Gastrocnemius medialis (tissue), 4 donors: ENCODE measurements around the gene HOMEZ. TPM values are rescaled to one million over a fixed set of nuclear protein-coding genes. Genes with fewer than 3 reads are reported as not detected.

Source experiments
- ATAC-seq, 2 donors: fragments of 150-250 bp; one replicate each; pipeline ENCODE4 v1.9.1; 2016
- DNase-seq, 2 donors: peaks; one replicate each; pipeline ENCODE4 v3.0.0-alpha.2; 2019
- H3K27ac ChIP-seq, 4 donors: fragments of 200-600 bp; sonication (generic); 1 replicate in 1 of 4; 2 replicates in 3 of 4; pipeline ENCODE4 v1.5.1; 2016 to 2018; ENCODE audit warnings: mild to moderate bottlenecking in 2 of 4, moderate library complexity in 1 of 4
- H3K27me3 ChIP-seq, 3 donors: fragments of 200-600 bp; sonication (generic) in 2 of 3; 1 replicate in 1 of 3; 2 replicates in 2 of 3; pipeline versions ENCODE4 v1.5.1 to v1.6.0; 2016 to 2019; ENCODE audit warnings: mild to moderate bottlenecking in 1 of 3, moderate library complexity in 1 of 3
- H3K36me3 ChIP-seq, 2 donors: fragments of 200-600 bp; sonication (generic) in 1 of 2; one replicate each; pipeline ENCODE4 v1.5.1; 2017 to 2018
- H3K4me1 ChIP-seq, 2 donors: fragments of 200-600 bp; sonication (generic) in 1 of 2; one replicate each; pipeline ENCODE4 v1.5.1; 2016 to 2017; ENCODE audit warnings: mild to moderate bottlenecking in 2 of 2
- H3K4me3 ChIP-seq, 4 donors: fragments of 200-600 bp; sonication (generic) in 3 of 4; 1 replicate in 1 of 4; 2 replicates in 3 of 4; pipeline ENCODE4 v1.5.1; 2016 to 2019; ENCODE audit warnings: mild to moderate bottlenecking in 2 of 4
- H3K9me3 ChIP-seq, 3 donors: fragments of 200-600 bp; sonication (generic) in 2 of 3; 1 replicate in 1 of 3; 2 replicates in 2 of 3; pipeline ENCODE4 v1.5.1; 2016 to 2019
- POLR2A ChIP-seq, 2 donors: fragments of 450-650 bp; IDR thresholded peaks; one replicate each; pipeline ENCODE4 v1.6.1; 2017; ENCODE audit warnings: antibody characterized with exemption in 2 of 2, mild to moderate bottlenecking in 2 of 2, moderate library complexity in 2 of 2
- in situ Hi-C, 4 donors: fragments of 200-750 bp; cut with MboI; loops; one replicate each; pipeline versions ENCODE4 v1.15.0 to v1.8.0; 2017; ENCODE audit warnings: low sequenced_read_pairs in 4 of 4
- intact Hi-C: fragments of 100-400 bp; cut with DNase I; formaldehyde crosslinking; loops from one replicate; pipeline ENCODE4 v1.15.1; 2023; ENCODE audit warnings: low total_unique reads
- total RNA-seq, 4 donors: library from RNA; depleted of rRNA; stranded (reverse); fragments of >200 nt; gene quantifications; one replicate each; pipeline versions ENCODE4 v1.1.0 to v1.2.3, GENCODE V29; 2016
- TF ChIP-seq, protein P1 (sequence below), 5 experiments: fragments of 450-650 bp in 3 of 5; fragments of 200-600 bp in 2 of 5; sonication (generic) in 2 of 5; IDR thresholded peaks in 4 of 5; conservative IDR thresholded peaks in 1 of 5; 1 replicate in 4 of 5; 2 replicates in 1 of 5; pipeline ENCODE4 v1.5.1; 2016 to 2019; ENCODE audit warnings: antibody characterized with exemption in 5 of 5, mild to moderate bottlenecking in 3 of 5, moderate library complexity in 3 of 5

Gene HOMEZ
- total RNA-seq, 4 donors from 2014 or later, result 7.8 to 10.0 (median 8.4) TPM

DNA sequence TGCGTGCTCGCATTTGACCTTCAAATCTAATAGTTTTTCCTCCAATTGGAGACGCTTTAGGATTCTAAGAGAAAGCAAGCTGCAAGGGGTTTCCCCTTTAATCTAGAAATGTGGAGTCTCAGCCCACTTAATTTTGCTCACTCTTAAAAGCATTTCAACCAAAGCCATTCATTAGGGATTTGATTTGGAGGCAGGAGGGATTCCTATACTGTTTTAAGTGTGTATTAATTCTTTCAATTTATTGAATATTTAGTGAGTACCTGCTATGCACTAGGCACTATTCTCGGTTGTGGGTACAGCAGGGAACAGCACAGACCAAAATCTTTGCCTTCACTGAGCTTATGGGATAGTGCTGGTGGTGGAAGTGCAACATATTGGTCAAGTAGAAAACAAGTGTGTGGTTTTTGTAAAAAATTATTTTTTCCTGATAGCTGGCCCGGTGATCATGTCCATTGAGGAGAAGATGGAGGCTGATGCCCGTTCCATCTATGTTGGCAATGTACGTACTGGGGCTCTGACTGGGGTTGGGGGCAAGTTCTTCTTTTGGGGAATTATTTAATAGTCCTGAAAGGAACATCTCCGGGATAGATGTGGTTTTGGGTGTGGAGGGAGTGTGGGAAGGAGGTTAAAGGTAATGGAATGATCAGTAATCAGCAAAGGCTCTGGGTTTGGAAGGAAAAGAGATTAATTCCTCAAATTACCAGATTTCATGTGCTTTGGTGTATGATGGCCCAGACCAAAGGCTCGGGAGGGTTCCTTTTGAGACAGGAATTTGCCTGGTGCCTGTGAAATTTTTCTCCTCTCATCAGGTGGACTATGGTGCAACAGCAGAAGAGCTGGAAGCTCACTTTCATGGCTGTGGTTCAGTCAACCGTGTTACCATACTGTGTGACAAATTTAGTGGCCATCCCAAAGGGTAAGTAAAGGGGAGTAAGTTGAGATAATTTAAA is 36.9 kb upstream of the HOMEZ start:
- H3K27me3 ChIP-seq, result no peaks in the 10 kb centered on the region
- intact Hi-C loops, result loop anchor here (5.0 to 10.0 kb wide), 2 partner anchors 234 to 558 kb away; partner anchors contain the start of genes OXA1L and THTPA
- DNase-seq, result no peak
- no peak for ATAC-seq
- H3K27ac ChIP-seq, result peak overlapping the region; percentile 98 to 100 (median 99)
- peaks cover 0 to 34% of the 10 kb centered on the region in 2 donors for H3K36me3 ChIP-seq
- peaks cover 13 to 25% of the 10 kb centered on the region in 2 donors for H3K4me1 ChIP-seq
- peak overlapping the region; percentile 90 to 100 (median 96) for H3K4me3 ChIP-seq
- in situ Hi-C loops, result loop anchor here in 3 of 4 donors (10.0 to 25.0 kb wide), 7 partner anchors 142 to 1114 kb away; partner anchors contain the start of genes NGDN (in 2 of the 3), ABHD4 (in 1 of the 3), AP1G2 (in 1 of the 3) and CBLN3 (in 1 of the 3)
- TF ChIP-seq POLR2A (IDR thresholded peaks at IDR 0.05), result no peak
- TF ChIP-seq, protein P1, sequence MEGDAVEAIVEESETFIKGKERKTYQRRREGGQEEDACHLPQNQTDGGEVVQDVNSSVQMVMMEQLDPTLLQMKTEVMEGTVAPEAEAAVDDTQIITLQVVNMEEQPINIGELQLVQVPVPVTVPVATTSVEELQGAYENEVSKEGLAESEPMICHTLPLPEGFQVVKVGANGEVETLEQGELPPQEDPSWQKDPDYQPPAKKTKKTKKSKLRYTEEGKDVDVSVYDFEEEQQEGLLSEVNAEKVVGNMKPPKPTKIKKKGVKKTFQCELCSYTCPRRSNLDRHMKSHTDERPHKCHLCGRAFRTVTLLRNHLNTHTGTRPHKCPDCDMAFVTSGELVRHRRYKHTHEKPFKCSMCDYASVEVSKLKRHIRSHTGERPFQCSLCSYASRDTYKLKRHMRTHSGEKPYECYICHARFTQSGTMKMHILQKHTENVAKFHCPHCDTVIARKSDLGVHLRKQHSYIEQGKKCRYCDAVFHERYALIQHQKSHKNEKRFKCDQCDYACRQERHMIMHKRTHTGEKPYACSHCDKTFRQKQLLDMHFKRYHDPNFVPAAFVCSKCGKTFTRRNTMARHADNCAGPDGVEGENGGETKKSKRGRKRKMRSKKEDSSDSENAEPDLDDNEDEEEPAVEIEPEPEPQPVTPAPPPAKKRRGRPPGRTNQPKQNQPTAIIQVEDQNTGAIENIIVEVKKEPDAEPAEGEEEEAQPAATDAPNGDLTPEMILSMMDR (IDR thresholded peaks at IDR 0.05 in 4 of 5, conservative IDR thresholded peaks at IDR 0.05 in 1 of 5), result no peak
- H3K9me3 ChIP-seq, result no peaks in the 10 kb centered on the region

DNA sequence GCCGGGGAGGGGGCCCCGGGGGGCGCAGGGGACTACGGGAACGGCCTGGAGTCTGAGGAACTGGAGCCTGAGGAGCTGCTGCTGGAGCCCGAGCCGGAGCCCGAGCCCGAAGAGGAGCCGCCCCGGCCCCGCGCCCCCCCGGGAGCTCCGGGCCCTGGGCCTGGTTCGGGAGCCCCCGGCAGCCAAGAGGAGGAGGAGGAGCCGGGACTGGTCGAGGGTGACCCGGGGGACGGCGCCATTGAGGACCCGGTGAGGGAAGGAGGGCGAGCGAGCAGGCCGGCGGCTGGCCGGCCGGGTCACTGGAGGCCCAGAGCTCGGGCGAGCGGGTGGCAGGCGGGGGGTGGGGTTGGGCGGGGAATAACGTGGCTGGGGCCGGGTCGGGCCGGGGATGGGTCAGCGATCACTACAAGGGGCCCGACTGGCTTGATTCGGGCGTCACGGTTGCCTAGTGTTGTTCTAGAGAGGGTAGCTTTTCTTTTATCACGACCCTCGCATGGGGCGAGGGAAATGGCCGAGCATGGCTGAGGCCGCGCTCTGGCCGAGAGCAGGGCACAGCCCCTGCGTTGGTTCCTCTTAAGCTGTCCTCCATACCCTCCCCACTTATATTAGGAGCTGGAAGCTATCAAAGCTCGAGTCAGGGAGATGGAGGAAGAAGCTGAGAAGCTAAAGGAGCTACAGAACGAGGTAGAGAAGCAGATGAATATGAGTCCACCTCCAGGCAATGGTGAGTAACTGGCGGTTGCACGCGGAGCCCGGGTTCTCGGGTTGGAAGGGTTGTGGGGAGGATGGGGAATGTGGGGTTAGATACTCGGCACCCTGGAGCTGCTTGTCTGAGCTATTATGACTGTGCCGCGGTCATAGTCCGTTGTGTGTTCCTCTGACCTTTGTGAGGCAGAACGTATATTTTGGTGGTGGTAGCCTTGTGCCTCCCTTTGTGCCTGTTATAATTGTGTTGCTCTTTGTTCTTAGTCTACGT is 35.9 kb upstream of the HOMEZ start:
- ATAC-seq (peak; percentile 20 to 26), DNase-seq (no peak)
- Histone ChIP-seq H3K4me3 (peak overlapping the region; percentile 90 to 100 (median 96)), H3K4me1 (peaks cover 13 to 25% of the 10 kb centered on the region in 2 donors), H3K27me3 (no peaks in the 10 kb centered on the region), H3K36me3 (peaks cover 0 to 34% of the 10 kb centered on the region in 2 donors), H3K9me3 (no peaks in the 10 kb centered on the region), H3K27ac (peak overlapping the region; percentile 98 to 100 (median 99))
- intact Hi-C loops, result loop anchor here (1.0 to 10.0 kb wide), 6 partner anchors 21 to 557 kb away; partner anchors contain the start of genes HOMEZ, NGDN, OXA1L and PRMT5
- in situ Hi-C loops, result loop anchor here in 3 of 4 donors (10.0 to 25.0 kb wide), 7 partner anchors 143 to 1115 kb away; partner anchors contain the start of genes NGDN (in 2 of the 3), ABHD4 (in 1 of the 3), AP1G2 (in 1 of the 3) and CBLN3 (in 1 of the 3)
- no peak for TF ChIP-seq POLR2A (IDR thresholded peaks at IDR 0.05)

DNA sequence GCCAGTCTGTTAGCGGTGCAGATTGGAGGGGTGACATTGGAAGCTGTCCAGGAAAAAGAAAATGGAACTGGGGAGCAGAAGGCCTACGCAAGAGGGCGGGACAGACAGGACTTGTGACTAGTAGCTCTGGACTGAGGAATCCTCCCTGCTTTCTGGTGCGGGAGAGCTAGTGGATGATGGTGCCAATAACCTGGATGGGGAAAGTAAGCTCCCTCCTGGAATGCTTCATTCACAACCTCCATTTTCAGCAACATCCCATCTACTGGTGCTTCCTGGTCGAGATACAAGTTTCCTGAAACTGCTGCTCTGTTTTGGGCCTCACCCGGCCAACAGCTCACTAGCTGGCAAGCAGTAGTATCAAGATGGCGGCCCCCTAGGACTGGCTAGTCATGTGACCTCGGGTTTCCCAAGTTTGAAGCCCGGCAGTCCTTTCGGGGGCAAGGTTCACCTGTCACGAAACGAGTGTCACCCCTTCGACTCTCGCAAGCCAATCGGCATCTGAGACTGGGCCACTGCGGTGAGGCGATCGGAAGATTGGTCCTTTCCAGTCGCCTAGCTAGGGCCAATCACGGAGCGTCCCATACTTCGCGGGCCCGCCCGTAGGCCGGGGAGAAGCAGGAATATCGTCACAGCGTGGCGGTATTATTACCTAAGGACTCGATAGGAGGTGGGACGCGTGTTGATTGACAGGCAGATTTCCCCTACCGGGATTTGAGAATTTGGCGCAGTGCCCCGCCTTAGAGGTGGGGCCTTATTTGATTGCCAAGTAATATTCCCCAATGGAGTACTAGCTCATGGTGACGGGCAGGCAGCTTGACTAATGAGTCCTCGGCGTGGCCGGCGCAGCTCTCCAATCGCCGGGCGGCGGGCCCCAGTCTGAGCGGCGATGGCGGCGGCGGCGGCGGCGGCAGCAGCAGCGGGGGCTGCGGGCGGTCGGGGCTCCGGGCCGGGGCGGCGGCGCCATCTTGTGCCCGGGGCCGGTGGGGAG is 34.9 kb upstream of the HOMEZ start, which contains the start of gene PABPN1:
Gene PABPN1 (plus strand): TSS at position 874 of the 988 bp plus-strand sequence. CDS start 13 bp downstream, at position 887.
- ATAC-seq (peak; percentile 92 to 96), DNase-seq (peak; percentile 99 to 100)
- H3K27me3 ChIP-seq, result no peaks in the 10 kb centered on the region
- TF ChIP-seq POLR2A (IDR thresholded peaks at IDR 0.05), result peak; percentile 83 to 86
- TF ChIP-seq, protein P1 (IDR thresholded peaks at IDR 0.05 in 4 of 5, conservative IDR thresholded peaks at IDR 0.05 in 1 of 5), result no peak
- H3K36me3 ChIP-seq, result peaks cover 0 to 34% of the 10 kb centered on the region in 2 donors
- peak within 1 kb of the TSS; percentile 98 to 100 (median 99) for H3K27ac ChIP-seq
- H3K4me3 ChIP-seq, result peak within 1 kb of the TSS; percentile 90 to 100 (median 96)
- in situ Hi-C loops (loop anchor here in 3 of 4 donors (10.0 to 25.0 kb wide), 7 partner anchors 144 to 1116 kb away; partner anchors contain the start of genes NGDN (in 2 of the 3), ABHD4 (in 1 of the 3), AP1G2 (in 1 of the 3) and CBLN3 (in 1 of the 3)), intact Hi-C loops (loop anchor here (1.0 to 10.0 kb wide), 7 partner anchors 15 to 556 kb away; partner anchors contain the start of genes BCL2L2, HOMEZ, NGDN and OXA1L)
- H3K4me1 ChIP-seq, result peaks cover 13 to 25% of the 10 kb centered on the region in 2 donors
- H3K9me3 ChIP-seq, result no peaks in the 10 kb centered on the region
